ENCODE data around the gene VTI1A.

DNA sequence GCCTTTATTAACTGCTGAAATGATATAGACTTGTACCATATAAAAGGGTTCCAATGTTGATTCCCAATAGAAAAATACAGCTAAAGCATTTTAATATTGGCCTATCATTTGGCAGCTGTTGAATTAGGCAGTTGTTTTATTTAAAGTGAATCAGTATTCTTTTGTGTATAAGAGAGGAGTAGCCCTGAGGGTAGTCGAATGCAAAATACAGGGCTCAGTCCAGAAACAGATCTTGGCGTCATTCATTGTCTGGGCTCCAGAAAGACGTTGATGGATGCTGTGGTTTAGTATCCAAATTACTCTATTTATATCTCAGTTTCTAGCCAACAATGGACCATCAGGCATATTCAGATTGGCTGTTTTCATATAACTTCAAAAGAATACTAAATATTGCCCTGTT lies 193.6 kb downstream of the VTI1A start:
- TF ChIP-seq POLR2A (IDR thresholded peaks at IDR 0.05; ENCODE audit: low read length) (no peak), GATA1 (IDR thresholded peaks at IDR 0.05; ENCODE audit: low read depth, low read length) (no peak)

Measured in erythroblast (primary cell).